HG03378 (cell line): ENCODE data around the gene TMEM139.
"Not testable (repeated sequence)": the region's sequence is repeated elsewhere in the genome, so short reads cannot be mapped to it uniquely, and the experiment has no call there.

Experiments used
- ATAC-seq: cut with Tn5 transposase; IDR thresholded peaks from one replicate; pipeline ENCODE4 v1.9.1; 2021; ENCODE audit warnings: mild to moderate bottlenecking, moderate library complexity; ENCODE audit not compliant: unreplicated experiment

TMEM139 gene

GRCh38 chr7:143287935-143288826, 3.4 kb downstream of the TMEM139 start, which contains the start of gene CASP2:
CASP2 (plus strand) TSS chr7:143288351; CDS start chr7:143288456, 105 bp downstream.
- peak; percentile 69 for ATAC-seq

DNA sequence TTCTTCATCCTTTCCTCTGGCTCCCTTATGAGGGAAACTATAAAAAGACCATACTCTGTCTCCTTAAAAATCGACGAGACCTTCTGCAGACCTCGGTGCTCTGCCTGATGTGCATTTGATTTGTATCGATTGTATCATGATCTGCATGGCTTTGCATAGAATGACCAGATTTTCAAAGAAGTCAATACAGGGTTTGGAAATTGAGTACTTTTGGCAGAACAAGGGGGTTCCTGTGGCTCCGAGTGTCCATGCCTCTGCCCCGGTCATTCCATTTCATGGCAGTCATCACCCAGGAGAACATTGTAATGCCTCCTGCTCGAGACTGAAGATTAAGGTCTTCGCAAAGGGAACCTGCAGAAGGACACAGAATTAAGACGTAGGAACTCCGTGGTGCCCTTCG, 4.1 kb downstream of the TMEM139 start:
- no peak for ATAC-seq

GRCh38 chr7:143289421-143289820, 4.7 kb downstream of the TMEM139 start:
- no peak for ATAC-seq

DNA sequence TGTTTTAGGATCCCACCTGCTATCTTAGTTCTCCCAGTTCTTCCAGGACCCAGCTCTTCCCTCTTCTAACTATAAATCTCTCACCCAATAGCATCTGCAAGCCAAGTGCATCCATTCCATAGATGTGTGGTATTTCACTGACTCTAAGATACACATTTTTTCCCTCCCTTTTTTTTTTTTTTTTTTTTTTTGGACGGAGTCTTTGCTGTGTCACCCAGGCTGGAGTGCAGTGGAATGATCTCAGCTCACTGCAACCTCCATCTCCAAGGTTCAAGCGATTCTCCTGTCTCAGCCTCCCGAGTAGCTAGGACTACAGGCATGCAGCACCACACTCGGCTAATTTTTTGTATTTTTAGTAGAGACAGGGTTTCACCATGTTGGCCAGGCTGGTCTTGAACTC, 5.1 kb downstream of the TMEM139 start:
- ATAC-seq, result not testable (repeated sequence)

- no peak for ATAC-seq
These were observed 5.5 kb downstream of the TMEM139 start for GRCh38 chr7:143290293-143290692.

DNA sequence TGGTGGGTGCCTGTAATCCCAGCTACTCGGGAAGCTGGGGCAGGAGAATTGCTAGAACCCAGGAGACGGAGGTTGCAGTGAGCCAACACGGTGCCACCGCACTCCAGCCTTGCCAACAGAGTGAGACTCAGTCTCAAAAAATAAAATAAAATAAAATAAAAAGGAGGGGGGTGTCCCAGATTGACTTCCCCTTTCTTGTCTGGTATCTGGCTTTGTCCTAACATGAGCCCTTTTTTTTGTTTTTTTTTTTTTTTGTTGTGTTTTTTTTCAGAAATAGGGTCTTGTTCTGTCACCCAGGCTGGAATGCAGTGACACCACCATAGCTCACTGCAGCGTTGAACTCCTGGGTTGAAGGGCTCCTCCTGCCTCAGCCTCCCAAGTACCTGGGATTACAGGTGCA, 8.1 kb downstream of the TMEM139 start:
- no peak for ATAC-seq

- ATAC-seq, result no peak
These were observed 11.1 kb downstream of the TMEM139 start for GRCh38 chr7:143295870-143296269.

DNA sequence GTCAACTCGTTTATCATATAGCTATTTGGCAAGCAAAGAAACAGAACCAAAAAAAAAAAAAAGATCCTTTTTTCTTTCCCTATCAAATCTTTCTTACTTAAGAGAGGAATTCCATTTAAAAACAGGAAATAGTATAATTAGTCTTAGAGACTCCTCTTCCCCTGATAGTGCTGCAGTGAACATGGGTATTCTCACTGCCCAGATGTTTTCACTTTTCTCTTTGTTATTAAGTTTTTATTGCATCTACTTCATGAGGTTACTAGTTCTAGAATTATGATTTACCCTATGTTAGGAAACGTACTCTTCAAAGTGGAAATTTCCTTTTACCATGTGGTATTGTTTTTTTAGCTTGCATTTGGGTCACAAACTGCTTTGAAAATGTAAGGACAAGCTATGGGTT, 11.9 kb downstream of the TMEM139 start:
- no peak for ATAC-seq

GRCh38 chr7:143299346-143299745, 14.6 kb downstream of the TMEM139 start:
- no peak for ATAC-seq

GRCh38 chr7:143299840-143300239, 15.1 kb downstream of the TMEM139 start:
- no peak for ATAC-seq

DNA sequence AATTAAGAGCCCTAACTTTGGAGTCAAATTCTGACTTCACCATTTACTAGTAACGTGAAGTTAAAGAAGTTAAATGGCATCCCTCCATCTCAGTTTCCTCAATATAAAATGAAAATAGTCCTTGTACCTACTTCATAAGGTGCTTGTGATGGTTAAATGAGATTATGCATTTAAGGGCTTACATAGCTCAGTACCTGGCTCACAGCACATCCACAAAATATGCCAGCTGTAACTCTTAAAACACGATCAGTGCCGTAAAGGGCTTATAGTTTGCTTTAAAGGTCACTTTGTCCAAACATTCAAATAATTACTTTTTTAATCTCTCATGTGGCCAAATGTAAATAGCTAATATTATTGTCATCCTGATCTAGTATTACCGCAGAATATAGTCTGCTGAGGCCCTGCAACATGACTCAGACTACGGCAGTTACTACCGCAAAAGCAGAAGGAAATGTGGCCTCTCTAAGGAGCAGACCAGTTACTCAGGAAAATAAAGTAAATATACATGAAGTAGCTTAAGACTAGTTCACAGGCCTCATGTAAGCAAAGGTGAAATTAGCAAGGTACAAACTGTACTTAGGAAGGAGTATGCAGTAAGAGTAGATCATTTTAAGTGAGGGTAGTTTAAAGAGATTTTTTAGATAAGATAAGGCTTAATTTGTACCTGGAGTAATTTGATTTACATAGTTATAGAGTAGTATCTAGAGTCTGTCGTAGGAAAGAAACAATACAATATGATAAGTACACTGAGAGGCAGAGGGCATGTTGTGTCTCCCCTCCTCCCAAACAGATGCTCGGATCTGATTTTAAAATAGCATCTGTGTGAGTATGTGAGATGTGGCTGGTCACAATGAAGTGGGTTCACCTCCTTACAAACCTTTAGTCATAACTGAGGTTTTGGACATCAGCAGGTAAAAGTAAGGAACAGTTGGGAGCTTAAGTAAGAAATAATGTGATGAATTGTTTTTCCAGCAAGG, 16.5 kb downstream of the TMEM139 start:
- no peak for ATAC-seq

GRCh38 chr7:143303733-143304132, 19.0 kb downstream of the TMEM139 start:
- no peak for ATAC-seq

DNA sequence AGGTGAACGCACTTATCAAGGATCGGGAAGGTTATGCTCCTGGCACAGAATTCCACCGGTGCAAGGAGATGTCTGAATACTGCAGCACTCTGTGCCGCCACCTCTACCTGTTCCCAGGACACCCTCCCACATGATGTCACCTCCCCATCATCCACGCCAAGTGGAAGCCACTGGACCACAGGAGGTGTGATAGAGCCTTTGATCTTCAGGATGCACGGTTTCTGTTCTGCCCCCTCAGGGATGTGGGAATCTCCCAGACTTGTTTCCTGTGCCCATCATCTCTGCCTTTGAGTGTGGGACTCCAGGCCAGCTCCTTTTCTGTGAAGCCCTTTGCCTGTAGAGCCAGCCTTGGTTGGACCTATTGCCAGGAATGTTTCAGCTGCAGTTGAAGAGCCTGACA, 20.2 kb downstream of the TMEM139 start:
- no peak for ATAC-seq

DNA sequence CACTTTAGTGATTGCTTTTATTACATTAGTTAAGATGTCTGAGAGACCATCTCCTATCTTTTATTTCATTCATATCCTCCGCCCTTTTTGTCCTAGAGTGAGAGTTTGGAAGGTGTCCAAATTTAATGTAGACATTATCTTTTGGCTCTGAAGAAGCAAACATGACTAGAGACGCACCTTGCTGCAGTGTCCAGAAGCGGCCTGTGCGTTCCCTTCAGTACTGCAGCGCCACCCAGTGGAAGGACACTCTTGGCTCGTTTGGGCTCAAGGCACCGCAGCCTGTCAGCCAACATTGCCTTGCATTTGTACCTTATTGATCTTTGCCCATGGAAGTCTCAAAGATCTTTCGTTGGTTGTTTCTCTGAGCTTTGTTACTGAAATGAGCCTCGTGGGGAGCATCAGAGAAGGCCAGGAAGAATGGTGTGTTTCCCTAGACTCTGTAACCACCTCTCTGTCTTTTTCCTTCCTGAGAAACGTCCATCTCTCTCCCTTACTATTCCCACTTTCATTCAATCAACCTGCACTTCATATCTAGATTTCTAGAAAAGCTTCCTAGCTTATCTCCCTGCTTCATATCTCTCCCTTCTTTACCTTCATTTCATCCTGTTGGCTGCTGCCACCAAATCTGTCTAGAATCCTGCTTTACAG, 20.8 kb downstream of the TMEM139 start:
- ATAC-seq, result no peak

- no peak for ATAC-seq
These were observed 23.9 kb downstream of the TMEM139 start for GRCh38 chr7:143308632-143309031.

DNA sequence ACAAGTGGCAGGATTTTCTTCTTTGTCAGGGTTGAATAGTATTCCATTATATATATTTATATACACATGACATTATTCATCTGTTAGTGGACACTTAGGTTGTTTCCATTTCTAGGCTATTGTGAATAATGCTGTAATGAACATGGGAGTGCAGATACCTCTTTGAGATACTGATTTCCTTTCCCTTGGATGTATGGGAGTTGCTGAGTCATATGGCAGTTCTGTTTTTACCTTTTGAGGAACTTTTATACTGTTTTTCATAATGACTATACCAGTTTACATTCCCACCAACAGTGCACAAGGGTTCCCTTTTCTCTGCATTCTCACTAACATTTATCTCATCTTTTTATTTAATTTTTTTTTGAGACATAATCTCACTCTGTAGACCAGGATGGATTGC, 29.4 kb downstream of the TMEM139 start:
- ATAC-seq, result no peak

DNA sequence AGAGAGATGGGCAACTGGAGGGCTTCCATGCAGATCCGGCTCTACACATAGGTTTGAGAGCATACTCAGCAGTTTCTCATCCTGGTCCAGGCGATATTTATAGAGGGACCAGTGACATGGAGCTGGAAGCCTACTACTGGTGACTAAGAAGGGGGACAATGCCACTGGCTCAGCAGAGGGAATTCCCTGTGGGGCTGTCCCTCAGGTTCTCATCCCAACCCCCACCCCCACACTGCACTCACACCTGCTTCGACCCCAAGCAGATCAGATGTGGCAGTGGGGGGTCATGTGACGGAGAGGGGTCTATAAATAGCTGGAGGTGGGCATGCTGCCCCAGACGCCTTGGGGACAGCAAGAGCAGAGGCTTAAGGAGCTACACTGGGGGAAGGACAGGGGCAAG, 31.0 kb downstream of the TMEM139 start, which contains the start of gene CLCN1:
Gene CLCN1, plus strand, starts transcription at position 336 of the 400 bp plus-strand sequence. CDS start 102 bp downstream, outside the sequence.
- no peak for ATAC-seq

GRCh38 chr7:143316492-143316891, 31.7 kb downstream of the TMEM139 start:
- no peak for ATAC-seq

GRCh38 chr7:143318661-143319060, 33.9 kb downstream of the TMEM139 start:
- ATAC-seq, result no peak

DNA sequence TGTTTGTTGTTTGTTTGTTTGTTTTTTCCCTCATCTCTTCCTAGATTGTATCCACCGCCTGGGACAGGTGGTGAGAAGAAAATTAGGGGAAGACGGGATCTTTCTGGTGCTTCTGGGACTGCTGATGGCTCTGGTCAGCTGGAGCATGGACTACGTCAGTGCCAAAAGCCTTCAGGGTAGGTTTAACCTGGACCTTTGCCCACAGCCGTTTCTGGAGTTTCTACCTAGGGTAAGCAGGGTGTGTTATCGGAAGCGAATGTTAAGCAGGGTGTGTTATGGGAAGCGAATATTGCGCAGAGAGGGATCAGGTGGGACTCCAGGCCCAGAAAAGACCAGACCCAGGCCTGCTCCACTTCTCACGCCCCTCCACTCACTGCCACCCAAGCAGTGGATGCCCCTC, 35.9 kb downstream of the TMEM139 start:
- ATAC-seq, result no peak

- no peak for ATAC-seq
These were observed 36.5 kb downstream of the TMEM139 start for GRCh38 chr7:143321242-143321641.
